Measurements from ENCODE around the gene VMP1. TPM values are rescaled to one million over a fixed set of nuclear protein-coding genes. Genes with fewer than 3 reads are reported as not detected.
A peak's percentile ranks its signal among the peaks of the same experiment; 100 is the strongest.

The VMP1 gene
- total RNA-seq, 1 donor from 2014 or later, result 169 TPM

DNA sequence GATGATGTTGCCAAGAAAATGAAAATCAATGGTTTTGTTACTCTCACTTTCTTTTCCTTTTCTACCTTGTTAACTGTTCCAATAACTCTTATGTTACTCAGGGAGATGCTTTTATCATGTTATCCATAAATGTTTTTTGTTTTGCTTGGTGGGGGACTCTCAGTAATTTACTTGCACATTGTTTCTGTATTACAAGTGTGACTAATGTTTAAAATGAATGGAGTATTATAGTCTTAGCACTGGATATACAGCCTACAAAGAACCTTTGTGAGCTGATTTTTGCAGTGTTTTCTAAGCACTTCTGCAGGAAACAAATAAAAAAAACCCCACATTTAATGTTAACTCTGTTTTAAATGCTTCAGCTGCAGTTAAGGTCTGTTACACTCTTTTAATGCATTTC is 12.1 kb downstream of the VMP1 start:
- Histone ChIP-seq H3K9me3 (no peaks in the 10 kb centered on the region), H3K27me3 (no peaks in the 10 kb centered on the region), H3K27ac (no peak overlapping the region), H3K4me3 (no peak overlapping the region), H3K4me1 (peaks cover 3% of the 10 kb centered on the region), H3K36me3 (no peaks in the 10 kb centered on the region)
- ATAC-seq, result no peak
- DNase-seq, result no peak
- intact Hi-C loops (cut with DNase I), result no loop called here
- TF ChIP-seq, protein P1, sequence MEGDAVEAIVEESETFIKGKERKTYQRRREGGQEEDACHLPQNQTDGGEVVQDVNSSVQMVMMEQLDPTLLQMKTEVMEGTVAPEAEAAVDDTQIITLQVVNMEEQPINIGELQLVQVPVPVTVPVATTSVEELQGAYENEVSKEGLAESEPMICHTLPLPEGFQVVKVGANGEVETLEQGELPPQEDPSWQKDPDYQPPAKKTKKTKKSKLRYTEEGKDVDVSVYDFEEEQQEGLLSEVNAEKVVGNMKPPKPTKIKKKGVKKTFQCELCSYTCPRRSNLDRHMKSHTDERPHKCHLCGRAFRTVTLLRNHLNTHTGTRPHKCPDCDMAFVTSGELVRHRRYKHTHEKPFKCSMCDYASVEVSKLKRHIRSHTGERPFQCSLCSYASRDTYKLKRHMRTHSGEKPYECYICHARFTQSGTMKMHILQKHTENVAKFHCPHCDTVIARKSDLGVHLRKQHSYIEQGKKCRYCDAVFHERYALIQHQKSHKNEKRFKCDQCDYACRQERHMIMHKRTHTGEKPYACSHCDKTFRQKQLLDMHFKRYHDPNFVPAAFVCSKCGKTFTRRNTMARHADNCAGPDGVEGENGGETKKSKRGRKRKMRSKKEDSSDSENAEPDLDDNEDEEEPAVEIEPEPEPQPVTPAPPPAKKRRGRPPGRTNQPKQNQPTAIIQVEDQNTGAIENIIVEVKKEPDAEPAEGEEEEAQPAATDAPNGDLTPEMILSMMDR (IDR thresholded peaks at IDR 0.05), result no peak

DNA sequence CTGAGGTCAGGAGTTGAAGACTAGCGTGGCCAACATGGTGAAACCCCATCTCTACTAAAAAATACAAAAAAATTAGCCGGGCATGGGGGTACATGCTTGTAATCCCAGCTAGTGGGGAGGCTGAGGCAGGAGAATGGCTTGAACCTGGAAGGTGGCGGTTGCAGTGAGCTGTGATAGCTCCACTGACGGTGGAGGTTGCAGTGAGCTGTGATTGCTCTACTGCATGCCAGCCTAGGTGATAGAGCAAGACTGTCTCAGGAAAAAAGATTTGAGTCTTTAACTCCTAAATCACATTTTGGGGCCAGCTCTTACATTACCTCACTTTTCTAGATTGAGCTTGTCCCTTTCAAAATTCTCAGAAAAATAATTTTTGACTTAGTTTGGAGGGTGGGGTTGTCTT is 15.2 kb downstream of the VMP1 start:
- DNase-seq, result no peak
- Histone ChIP-seq H3K27ac (no peak overlapping the region), H3K9me3 (no peaks in the 10 kb centered on the region), H3K27me3 (no peaks in the 10 kb centered on the region), H3K4me3 (no peak overlapping the region), H3K4me1 (peaks cover 15% of the 10 kb centered on the region), H3K36me3 (no peaks in the 10 kb centered on the region)
- intact Hi-C loops (cut with DNase I), result no loop called here
- no peak for ATAC-seq
- TF ChIP-seq, protein P1 (IDR thresholded peaks at IDR 0.05), result no peak

- Histone ChIP-seq H3K9me3 (no peaks in the 10 kb centered on the region), H3K36me3 (no peaks in the 10 kb centered on the region), H3K27ac (no peak overlapping the region), H3K27me3 (no peaks in the 10 kb centered on the region), H3K4me3 (no peak overlapping the region), H3K4me1 (peaks cover 15% of the 10 kb centered on the region)
- intact Hi-C loops (cut with DNase I), result no loop called here
- TF ChIP-seq, protein P1 (IDR thresholded peaks at IDR 0.05), result no peak
- ATAC-seq, result no peak
- DNase-seq, result no peak
Observed at GRCh38 chr17:59723041-59723440, 15.6 kb downstream of the VMP1 start.

- no peak overlapping the region for H3K27ac ChIP-seq
- intact Hi-C loops (cut with DNase I), result no loop called here
- no peak for DNase-seq
- TF ChIP-seq, protein P1 (IDR thresholded peaks at IDR 0.05), result no peak
- H3K4me1 ChIP-seq, result peaks cover 15% of the 10 kb centered on the region
- no peaks in the 10 kb centered on the region for H3K9me3 ChIP-seq
- H3K36me3 ChIP-seq, result no peaks in the 10 kb centered on the region
- H3K27me3 ChIP-seq, result no peaks in the 10 kb centered on the region
- H3K4me3 ChIP-seq, result no peak overlapping the region
- no peak for ATAC-seq
Observed at GRCh38 chr17:59723607-59724006, 16.2 kb downstream of the VMP1 start.

DNA sequence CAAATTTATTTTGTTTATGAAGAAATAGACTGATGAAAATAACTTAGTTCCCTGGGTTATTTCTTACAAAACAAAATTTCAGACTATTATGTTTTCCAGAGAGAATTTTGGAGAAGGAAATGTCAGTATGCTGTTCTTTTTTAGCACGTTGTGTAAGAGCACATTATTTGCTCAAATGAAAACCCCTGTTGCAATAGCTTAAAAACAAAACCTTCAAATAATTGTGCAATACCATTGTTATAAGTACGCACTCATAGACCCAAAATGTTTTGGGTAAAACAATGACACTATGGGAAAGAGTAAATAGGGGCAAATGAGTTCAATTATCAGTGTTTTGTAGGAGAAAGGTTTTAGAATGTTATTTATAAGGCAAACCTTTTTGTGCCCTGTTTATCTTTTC is 18.2 kb downstream of the VMP1 start:
- intact Hi-C loops (cut with DNase I), result no loop called here
- ATAC-seq (peak; percentile 27), DNase-seq (no peak)
- TF ChIP-seq, protein P1 (IDR thresholded peaks at IDR 0.05), result no peak
- H3K36me3 ChIP-seq, result no peaks in the 10 kb centered on the region
- no peaks in the 10 kb centered on the region for H3K27me3 ChIP-seq
- H3K4me1 ChIP-seq, result peaks cover 15% of the 10 kb centered on the region
- H3K4me3 ChIP-seq, result no peak overlapping the region
- peak overlapping the region; percentile 33 for H3K27ac ChIP-seq
- H3K9me3 ChIP-seq, result no peaks in the 10 kb centered on the region
